HG03097 (cell line): ENCODE measurements around the gene KCTD21.
A peak's percentile ranks its signal among the peaks of the same experiment; 100 is the strongest.
"Not testable (repeated sequence)": the region's sequence is repeated elsewhere in the genome, so short reads cannot be mapped to it uniquely, and the experiment has no call there.

Source experiments
- ATAC-seq: cut with Tn5 transposase; IDR thresholded peaks from one replicate; pipeline ENCODE4 v1.9.1; 2021; ENCODE audit not compliant: unreplicated experiment, low FRiP score

Gene KCTD21

GRCh38 chr11:78188286-78189173 lies at the start of gene KCTD21, which contains the start of gene USP35:
TSS of gene KCTD21 (minus strand) at chr11:78188626. CDS start at chr11:78174554, 14,072 bp downstream.
TSS of gene USP35 (plus strand) at chr11:78188919. CDS start at chr11:78196246, 7,327 bp downstream.
- peak; percentile 95 for ATAC-seq

GRCh38 chr11:78237293-78238046 lies 49.0 kb upstream of the KCTD21 start:
- ATAC-seq: no peak

- ATAC-seq: no peak
These were observed 45.6 kb upstream of the KCTD21 start for GRCh38 chr11:78234006-78234405.

GRCh38 chr11:78233046-78233445 lies 44.6 kb upstream of the KCTD21 start:
- ATAC-seq: not testable (repeated sequence)

GRCh38 chr11:78231962-78232501 lies 43.6 kb upstream of the KCTD21 start:
- ATAC-seq: no peak

GRCh38 chr11:78230161-78230877 lies 41.9 kb upstream of the KCTD21 start:
- ATAC-seq: no peak

- no peak for ATAC-seq
These were observed 40.7 kb upstream of the KCTD21 start for GRCh38 chr11:78229106-78229505.

GRCh38 chr11:78228467-78228866 lies 40.0 kb upstream of the KCTD21 start:
- ATAC-seq: peak; percentile 48

- no peak for ATAC-seq
These were observed 39.5 kb upstream of the KCTD21 start for GRCh38 chr11:78227921-78228320.

- ATAC-seq: no peak
These were observed 38.6 kb upstream of the KCTD21 start for GRCh38 chr11:78226684-78227680.

- no peak for ATAC-seq
These were observed 36.5 kb upstream of the KCTD21 start for GRCh38 chr11:78224906-78225420.

- no peak for ATAC-seq
These were observed 36.1 kb upstream of the KCTD21 start for GRCh38 chr11:78224506-78224905.

- peak; percentile 59 for ATAC-seq
These were observed 35.0 kb upstream of the KCTD21 start for GRCh38 chr11:78223320-78223954.

- not testable (repeated sequence) for ATAC-seq
These were observed 34.3 kb upstream of the KCTD21 start for GRCh38 chr11:78222726-78223125.

- ATAC-seq: no peak
These were observed 33.2 kb upstream of the KCTD21 start for GRCh38 chr11:78221396-78222315.

- no peak for ATAC-seq
These were observed 32.1 kb upstream of the KCTD21 start for GRCh38 chr11:78220218-78221157.
